Vagina (tissue), 2 donors: Measurements from ENCODE around the gene GRM7. TPM values are rescaled to one million over a fixed set of nuclear protein-coding genes. Genes with fewer than 3 reads are reported as not detected.

Source experiments
- DNase-seq, 2 donors: peaks; one replicate each; pipeline ENCODE4 v3.0.0-alpha.2; 2017; ENCODE audit errors: extremely low spot score in 2 of 2
- H3K27ac ChIP-seq: fragments of 200-600 bp; sonication (generic); one replicate; pipeline ENCODE4 v1.5.1; 2019
- H3K27me3 ChIP-seq: fragments of 200-600 bp; sonication (generic); one replicate; pipeline ENCODE4 v1.5.1; 2019
- H3K36me3 ChIP-seq, 2 donors: fragments of 200-600 bp; sonication (generic); one replicate each; pipeline ENCODE4 v1.5.1; 2017 to 2019
- H3K4me1 ChIP-seq: fragments of 200-600 bp; sonication (generic); one replicate; pipeline ENCODE4 v1.5.1; 2019
- H3K4me3 ChIP-seq, 2 donors: fragments of 200-600 bp; sonication (generic); 1 replicate in 1 of 2; 2 replicates in 1 of 2; pipeline ENCODE4 v1.5.1; 2016 to 2019
- H3K9me3 ChIP-seq: fragments of 200-600 bp; sonication (generic); one replicate; pipeline ENCODE4 v1.5.1; 2019
- POLR2A ChIP-seq, 2 donors: fragments of 450-650 bp; IDR thresholded peaks; one replicate each; pipeline ENCODE4 v1.6.1; 2017; ENCODE audit warnings: antibody characterized with exemption in 2 of 2, mild to moderate bottlenecking in 2 of 2, moderate library complexity in 2 of 2
- POLR2AphosphoS5 ChIP-seq, 2 donors: sonication (generic); formaldehyde crosslinking; IDR thresholded peaks; one replicate each; pipeline ENCODE4 v1.9.0; 2017; ENCODE audit warnings: antibody characterized with exemption in 2 of 2, mild to moderate bottlenecking in 2 of 2, low read depth in 1 of 2; ENCODE audit not compliant: insufficient read depth in 1 of 2
- intact Hi-C: fragments of 100-400 bp; cut with DNase I; formaldehyde crosslinking; loops from one replicate; pipeline ENCODE4 v1.15.1; 2023
- total RNA-seq: library from RNA; depleted of rRNA; stranded (reverse); fragments of >200 nt; gene quantifications from one replicate; pipeline ENCODE4 v1.2.3, GENCODE V29; 2016
- TF ChIP-seq, protein P1 (sequence below), 3 experiments: fragments of 450-650 bp in 2 of 3; fragments of 200-600 bp in 1 of 3; sonication (generic) in 1 of 3; IDR thresholded peaks; one replicate each; pipeline ENCODE4 v1.5.1; 2017 to 2019; ENCODE audit warnings: antibody characterized with exemption in 3 of 3, mild to moderate bottlenecking in 2 of 3, moderate library complexity in 2 of 3

GRM7 gene
- total RNA-seq, 1 donor from 2014 or later = 2.0 TPM

DNA sequence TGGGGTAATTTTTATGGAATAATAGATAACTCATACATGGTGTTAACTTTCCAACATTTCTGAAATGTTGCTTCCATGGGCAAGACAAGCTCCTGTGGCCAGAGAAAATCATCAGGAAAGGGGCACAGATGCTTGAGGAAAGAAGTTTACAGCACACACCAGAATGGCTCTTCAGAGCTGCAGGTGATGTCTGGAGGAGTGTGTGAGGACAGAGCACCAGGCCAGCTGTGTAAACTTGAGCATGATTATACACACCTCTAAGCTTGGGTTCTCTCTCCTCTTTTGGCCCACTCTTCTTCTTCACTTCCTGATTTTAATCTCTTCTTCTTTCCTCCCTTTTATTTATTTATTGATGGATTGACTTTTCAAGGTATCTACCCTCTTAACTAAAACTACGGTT, 676.0 kb downstream of the GRM7 start:
- intact Hi-C loops = no loop called here
- no peak for DNase-seq
- no peak for TF ChIP-seq POLR2AphosphoS5 (IDR thresholded peaks at IDR 0.05; ENCODE audit: insufficient read depth in 1 of 2, low read depth in 1 of 2)
- TF ChIP-seq, protein P1, sequence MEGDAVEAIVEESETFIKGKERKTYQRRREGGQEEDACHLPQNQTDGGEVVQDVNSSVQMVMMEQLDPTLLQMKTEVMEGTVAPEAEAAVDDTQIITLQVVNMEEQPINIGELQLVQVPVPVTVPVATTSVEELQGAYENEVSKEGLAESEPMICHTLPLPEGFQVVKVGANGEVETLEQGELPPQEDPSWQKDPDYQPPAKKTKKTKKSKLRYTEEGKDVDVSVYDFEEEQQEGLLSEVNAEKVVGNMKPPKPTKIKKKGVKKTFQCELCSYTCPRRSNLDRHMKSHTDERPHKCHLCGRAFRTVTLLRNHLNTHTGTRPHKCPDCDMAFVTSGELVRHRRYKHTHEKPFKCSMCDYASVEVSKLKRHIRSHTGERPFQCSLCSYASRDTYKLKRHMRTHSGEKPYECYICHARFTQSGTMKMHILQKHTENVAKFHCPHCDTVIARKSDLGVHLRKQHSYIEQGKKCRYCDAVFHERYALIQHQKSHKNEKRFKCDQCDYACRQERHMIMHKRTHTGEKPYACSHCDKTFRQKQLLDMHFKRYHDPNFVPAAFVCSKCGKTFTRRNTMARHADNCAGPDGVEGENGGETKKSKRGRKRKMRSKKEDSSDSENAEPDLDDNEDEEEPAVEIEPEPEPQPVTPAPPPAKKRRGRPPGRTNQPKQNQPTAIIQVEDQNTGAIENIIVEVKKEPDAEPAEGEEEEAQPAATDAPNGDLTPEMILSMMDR (IDR thresholded peaks at IDR 0.05) = no peak
- no peak for TF ChIP-seq POLR2A (IDR thresholded peaks at IDR 0.05)

DNA sequence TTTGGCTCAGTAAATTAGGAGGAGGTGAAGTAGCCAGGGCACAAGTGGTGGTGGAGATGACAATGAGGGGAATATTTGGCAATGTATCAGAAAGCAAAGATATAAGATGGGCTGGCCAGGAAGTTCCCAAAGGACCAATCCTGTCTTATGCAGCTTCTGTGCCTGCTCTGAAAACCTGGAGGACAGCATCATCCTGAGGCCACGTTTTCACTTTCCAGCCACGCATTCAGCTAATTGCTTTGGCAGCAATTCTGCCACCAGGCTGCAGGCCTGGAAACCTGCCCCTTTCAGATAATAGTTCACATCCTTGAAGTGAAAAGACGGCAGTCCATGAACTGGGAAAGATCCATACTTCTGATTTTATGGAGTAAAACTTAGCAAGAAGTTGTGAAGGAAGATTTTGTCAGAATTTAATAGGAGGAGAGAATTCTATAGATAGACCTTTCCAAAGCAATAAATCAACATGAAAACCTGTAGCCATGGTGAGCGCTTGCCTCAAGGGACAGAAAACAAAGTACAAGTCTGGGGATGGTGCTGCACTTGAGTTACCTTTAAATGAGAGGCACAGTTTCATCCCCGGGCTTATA, 682.5 kb downstream of the GRM7 start:
- DNase-seq = no peak
- no peaks in the 10 kb centered on the region for H3K4me1 ChIP-seq
- no peaks in the 10 kb centered on the region for H3K27me3 ChIP-seq
- H3K36me3 ChIP-seq = no peaks in the 10 kb centered on the region
- H3K9me3 ChIP-seq = no peaks in the 10 kb centered on the region
- no peak overlapping the region for H3K27ac ChIP-seq
- H3K4me3 ChIP-seq = no peak overlapping the region
- intact Hi-C loops = no loop called here
- TF ChIP-seq POLR2A (IDR thresholded peaks at IDR 0.05) (no peak), POLR2AphosphoS5 (IDR thresholded peaks at IDR 0.05; ENCODE audit: insufficient read depth in 1 of 2, low read depth in 1 of 2) (no peak)
- TF ChIP-seq, protein P1 (IDR thresholded peaks at IDR 0.05) = no peak

More for the DNA sequence above, 676.0 kb downstream of the GRM7 start:
- Histone ChIP-seq H3K4me3 (no peak overlapping the region), H3K27me3 (no peaks in the 10 kb centered on the region), H3K9me3 (no peaks in the 10 kb centered on the region), H3K27ac (no peak overlapping the region), H3K36me3 (no peaks in the 10 kb centered on the region), H3K4me1 (no peaks in the 10 kb centered on the region)

DNA sequence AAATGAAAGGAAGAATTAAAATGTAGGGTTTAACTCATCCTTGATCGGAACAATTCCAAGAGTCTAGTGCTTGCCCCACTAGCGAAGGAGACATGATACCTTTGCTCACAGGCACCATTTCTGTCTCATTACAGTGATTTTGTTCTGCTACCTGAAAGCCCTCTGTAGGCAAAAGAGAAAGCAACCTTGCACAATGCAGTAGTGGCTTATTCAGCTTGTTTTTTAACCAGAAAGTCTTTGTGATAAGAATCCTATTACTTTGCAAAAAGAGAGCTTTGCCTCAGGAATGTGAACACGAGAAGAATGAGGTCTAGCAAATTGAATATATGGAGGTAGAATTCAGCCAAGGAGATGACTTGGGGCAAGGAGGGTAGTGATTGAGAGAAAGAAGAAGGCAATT, 684.4 kb downstream of the GRM7 start:
- Histone ChIP-seq H3K36me3 (no peaks in the 10 kb centered on the region), H3K27me3 (no peaks in the 10 kb centered on the region), H3K27ac (no peak overlapping the region), H3K9me3 (no peaks in the 10 kb centered on the region), H3K4me3 (no peak overlapping the region), H3K4me1 (no peaks in the 10 kb centered on the region)
- TF ChIP-seq, protein P1 (IDR thresholded peaks at IDR 0.05) = no peak
- TF ChIP-seq POLR2AphosphoS5 (IDR thresholded peaks at IDR 0.05; ENCODE audit: insufficient read depth in 1 of 2, low read depth in 1 of 2) (no peak), POLR2A (IDR thresholded peaks at IDR 0.05) (no peak)
- DNase-seq = no peak
- intact Hi-C loops = no loop called here

DNA sequence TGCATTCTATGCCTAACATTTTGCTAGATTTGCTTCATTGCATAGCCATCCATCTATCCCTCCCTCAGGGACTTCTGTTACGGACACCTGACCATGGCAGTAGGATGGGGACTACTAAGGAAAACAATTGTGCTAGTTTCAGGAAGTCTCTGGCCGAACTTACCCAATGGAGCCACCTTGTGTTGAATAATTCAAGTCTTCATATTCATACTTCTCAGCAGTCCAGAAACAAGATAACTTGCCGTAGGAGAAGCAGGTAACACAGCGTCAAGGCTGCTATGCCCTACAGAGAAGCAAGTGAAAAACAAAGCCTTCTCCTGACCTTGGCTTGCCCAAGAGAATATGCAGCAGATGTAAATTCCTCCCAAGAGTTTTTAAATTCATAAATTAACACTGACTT, 685.3 kb downstream of the GRM7 start:
- Histone ChIP-seq H3K36me3 (no peaks in the 10 kb centered on the region), H3K4me3 (no peak overlapping the region), H3K9me3 (no peaks in the 10 kb centered on the region), H3K27ac (no peak overlapping the region), H3K4me1 (no peaks in the 10 kb centered on the region), H3K27me3 (no peaks in the 10 kb centered on the region)
- TF ChIP-seq POLR2AphosphoS5 (IDR thresholded peaks at IDR 0.05; ENCODE audit: insufficient read depth in 1 of 2, low read depth in 1 of 2) (no peak), POLR2A (IDR thresholded peaks at IDR 0.05) (no peak)
- TF ChIP-seq, protein P1 (IDR thresholded peaks at IDR 0.05) = no peak
- no peak for DNase-seq
- intact Hi-C loops = no loop called here

DNA sequence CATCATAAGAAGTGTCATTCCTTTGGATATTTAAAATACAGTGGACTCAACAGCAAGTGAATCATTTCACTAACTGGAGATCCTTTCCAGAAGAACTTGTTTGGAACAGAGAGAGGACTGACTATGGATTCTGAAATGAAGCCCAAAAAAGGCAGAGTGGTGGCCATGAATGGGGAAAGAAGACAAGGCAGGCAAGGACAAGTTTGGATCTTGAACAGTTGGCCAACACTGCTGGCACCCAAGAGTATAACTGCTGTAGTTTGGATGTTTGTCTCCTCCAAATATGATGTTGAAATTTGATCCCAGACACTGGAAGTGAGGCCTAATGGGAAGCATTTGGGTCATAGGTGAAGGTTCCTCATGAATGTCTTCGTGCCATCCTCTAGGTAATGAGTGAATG, 686.9 kb downstream of the GRM7 start:
- no peak for DNase-seq
- intact Hi-C loops = no loop called here
- Histone ChIP-seq H3K27me3 (no peaks in the 10 kb centered on the region), H3K27ac (no peak overlapping the region), H3K4me3 (no peak overlapping the region), H3K9me3 (no peaks in the 10 kb centered on the region), H3K36me3 (no peaks in the 10 kb centered on the region), H3K4me1 (no peaks in the 10 kb centered on the region)
- TF ChIP-seq POLR2AphosphoS5 (IDR thresholded peaks at IDR 0.05; ENCODE audit: insufficient read depth in 1 of 2, low read depth in 1 of 2) (no peak), POLR2A (IDR thresholded peaks at IDR 0.05) (no peak)
- TF ChIP-seq, protein P1 (IDR thresholded peaks at IDR 0.05) = no peak
